NCI-H524 (cell line): ENCODE measurements around the gene TRAF3IP1.
A peak's percentile ranks its signal among the peaks of the same experiment; 100 is the strongest.
"Not testable (repeated sequence)": the region's sequence is repeated elsewhere in the genome, so short reads cannot be mapped to it uniquely, and the experiment has no call there.

Experiments used
- DNase-seq, 2 experiments: peaks; one replicate each; lab custom pipeline; 2025; lab: John Stamatoyannopoulos, UW

The TRAF3IP1 gene

DNA sequence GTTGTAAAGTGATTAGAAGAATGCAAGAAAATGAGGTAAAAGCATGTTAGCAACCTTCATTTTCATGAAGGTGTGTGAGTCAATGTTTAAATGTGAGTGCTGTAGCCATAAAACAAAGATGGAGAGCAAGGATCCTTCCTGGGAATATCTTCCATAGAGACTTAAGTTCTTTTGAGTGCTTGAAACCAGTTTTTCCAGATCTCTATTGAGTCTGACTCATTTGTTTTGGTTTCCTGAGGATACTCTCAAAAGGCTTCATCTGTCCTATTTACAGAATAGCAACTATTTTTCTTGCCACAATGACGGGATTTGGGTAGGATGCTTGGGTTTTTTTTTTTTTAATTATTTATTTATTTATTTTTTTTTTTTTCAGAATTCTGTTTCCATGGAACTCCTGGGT, 60.5 kb downstream of the TRAF3IP1 start:
- DNase-seq: no peak

GRCh38 chr2:238381341-238382115, 61.2 kb downstream of the TRAF3IP1 start:
- no peak for DNase-seq

DNA sequence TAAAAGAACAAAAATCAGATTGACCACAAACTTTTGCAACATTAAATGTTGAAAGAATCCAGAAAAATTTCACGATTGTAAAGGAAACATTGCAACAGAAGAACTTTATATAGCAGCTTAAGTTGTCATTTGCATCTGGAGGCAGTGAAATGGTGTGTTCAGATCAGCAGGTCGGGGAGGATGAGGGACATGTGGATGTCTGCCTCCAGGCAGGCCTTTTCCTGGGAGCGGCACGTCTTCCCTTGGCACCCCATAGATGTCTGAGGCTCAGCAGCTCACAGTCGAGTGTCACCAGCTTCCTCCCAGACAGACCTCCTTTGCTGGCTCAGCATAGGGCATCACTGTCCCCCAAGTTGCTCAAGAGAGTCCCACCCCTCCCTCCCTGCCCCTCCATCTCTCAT, 62.1 kb downstream of the TRAF3IP1 start:
- DNase-seq: no peak

- DNase-seq: no peak
These were observed 62.8 kb downstream of the TRAF3IP1 start for GRCh38 chr2:238383135-238383534.

DNA sequence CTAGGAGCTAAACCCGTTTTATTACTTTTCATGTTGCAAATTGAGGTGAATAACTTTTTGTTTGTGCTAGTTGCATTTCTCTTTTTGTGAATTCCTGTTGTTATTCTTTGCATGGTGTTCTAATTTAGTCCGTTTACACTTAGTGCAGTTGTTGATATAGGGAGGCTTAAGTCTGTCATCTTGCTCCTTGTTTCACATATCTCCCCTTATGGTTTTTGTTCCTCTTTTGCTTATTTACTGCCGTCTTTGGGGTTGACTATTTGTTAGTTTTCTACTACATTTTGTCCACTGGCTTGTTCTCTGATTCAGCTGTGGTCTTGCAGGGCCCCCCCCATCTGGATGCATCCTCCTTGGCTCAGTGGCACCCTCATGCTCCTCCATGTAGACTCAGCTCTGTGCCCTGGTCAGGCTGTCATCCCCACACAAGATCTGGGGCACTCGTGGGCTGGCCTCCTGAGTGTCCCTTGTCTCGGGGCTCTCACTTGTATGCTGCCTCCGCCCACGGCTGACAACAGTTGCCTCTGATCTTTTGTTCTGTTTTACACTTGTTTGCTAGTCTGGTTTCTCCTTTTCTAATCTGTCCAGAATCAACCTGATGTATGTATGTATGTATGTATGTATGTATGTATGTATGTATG, 63.5 kb downstream of the TRAF3IP1 start:
- DNase-seq: no peak

DNA sequence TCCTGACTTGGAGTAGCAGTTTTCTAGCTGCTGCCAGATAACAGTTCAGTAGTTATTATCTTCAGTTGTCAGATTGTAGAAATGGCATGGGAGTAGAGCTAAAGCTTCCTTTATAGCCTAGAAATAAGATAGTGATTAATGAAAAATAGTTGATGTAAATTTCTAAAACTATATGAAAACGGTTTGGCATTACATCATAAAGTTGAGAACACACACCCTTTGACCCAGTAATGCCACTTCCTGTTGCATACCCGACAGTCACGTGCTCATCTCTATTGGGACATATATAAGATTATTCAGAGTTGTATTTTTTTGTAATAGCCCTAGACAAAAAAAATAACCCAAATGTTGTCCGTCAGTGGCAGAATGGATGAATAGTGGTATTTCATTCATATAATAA, 67.0 kb downstream of the TRAF3IP1 start:
- DNase-seq: no peak

GRCh38 chr2:238388794-238389193, 68.5 kb downstream of the TRAF3IP1 start:
- no peak for DNase-seq

- DNase-seq: no peak
These were observed 69.8 kb downstream of the TRAF3IP1 start for GRCh38 chr2:238389988-238390589.

- DNase-seq: peak in 1 of 2 experiments; percentile 32
These were observed 70.8 kb downstream of the TRAF3IP1 start for GRCh38 chr2:238391042-238391689.

DNA sequence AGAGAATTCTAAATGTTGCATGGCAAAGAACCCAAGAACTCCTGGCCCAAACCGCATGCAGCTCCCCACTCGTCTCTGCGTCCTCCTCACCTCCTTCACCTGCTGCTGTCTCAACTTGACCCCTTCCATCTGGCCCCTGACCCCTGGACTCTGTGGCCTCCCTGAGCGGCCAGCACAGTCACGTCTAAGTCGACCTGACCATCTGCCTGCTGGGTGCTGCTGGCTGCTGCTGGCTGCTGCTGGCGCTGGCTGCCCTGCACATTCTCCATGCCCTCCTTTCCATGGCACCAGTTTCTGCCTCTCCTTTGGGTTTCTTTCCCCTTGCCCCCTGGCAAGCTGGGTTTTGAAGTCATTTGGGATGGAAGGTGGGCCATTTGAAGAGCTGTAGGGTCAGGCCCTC, 76.3 kb downstream of the TRAF3IP1 start:
- no peak for DNase-seq

GRCh38 chr2:238397356-238397755, 77.0 kb downstream of the TRAF3IP1 start:
- DNase-seq: no peak

GRCh38 chr2:238398577-238398976, 78.3 kb downstream of the TRAF3IP1 start:
- no peak for DNase-seq

DNA sequence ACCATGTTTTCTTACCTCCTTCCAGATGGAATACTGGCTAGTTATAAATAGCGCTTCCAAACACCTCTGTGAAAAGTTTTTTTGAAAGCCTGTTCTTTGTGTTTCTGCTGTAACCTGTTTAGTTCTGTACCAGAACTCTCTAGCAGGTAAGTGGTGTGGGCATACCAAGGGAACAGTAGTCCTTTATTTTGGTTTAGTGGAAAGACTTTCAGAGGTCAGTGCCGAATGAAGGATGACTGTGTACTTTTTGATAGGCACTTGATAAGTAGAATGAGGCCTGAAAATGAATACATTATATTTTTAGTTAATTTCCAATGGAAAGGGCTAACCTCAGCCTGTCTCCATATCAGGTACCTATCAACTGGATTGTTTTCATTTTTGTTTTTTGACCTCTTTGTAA, 78.8 kb downstream of the TRAF3IP1 start:
- no peak for DNase-seq

DNA sequence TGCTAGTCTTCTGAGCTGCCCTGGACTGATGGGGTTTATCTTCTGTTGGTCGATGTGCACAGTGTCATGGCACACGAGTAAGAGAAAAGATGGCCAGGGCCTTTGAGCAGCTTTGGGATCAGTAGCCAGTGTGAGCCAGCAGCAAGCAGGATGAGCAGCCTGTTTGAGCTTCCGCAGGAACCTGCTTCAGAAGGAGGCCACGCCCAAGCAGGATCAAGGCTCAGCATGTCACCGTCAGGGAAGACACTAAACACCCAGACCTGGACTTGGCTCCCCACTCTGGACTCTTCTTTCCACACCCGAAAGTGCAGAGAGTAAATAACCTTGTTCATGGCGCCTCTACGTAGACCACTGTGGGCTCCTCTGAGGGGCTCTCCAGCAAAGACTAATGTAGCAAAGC, 81.2 kb downstream of the TRAF3IP1 start:
- DNase-seq: no peak

DNA sequence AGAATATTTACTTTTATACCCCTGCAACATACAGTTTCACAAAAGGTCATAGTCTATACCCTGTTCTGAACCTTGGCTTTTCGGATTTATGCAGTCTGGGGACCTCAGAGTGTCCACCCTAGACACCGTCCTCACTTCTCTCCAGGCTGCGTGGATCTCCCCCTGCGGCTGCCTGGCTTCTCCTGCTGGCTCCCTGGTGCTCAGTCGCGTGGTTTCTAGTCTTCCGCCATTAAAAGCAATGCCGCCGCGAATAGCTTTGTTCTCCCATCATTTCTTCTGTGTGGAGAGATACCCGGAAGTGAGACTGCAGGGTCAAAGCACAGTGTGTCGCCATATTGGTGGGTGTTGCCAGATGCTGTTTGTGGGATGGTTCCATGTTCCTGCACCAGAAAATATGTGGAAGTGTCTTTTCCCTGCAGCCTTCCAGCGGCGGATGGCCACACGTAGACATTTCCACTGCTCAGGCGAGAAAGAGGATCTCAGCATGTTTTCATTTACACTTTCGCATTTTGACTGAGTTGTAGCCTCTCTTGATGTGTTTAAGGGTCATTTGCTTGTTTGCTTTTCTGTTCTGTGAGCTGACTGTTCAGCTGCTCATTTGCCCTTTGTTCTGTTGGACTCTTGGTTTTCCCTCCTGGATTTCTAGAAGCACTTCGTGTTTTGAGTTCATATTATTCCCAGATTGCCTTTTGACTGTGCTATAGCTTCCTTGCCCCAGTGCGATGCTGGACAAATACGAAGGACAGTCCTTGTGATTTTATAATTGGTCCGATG, 83.5 kb downstream of the TRAF3IP1 start:
- no peak for DNase-seq

- DNase-seq: no peak
These were observed 84.3 kb downstream of the TRAF3IP1 start for GRCh38 chr2:238404406-238405216.

GRCh38 chr2:238405217-238405555, 84.9 kb downstream of the TRAF3IP1 start:
- not testable (repeated sequence) for DNase-seq

DNA sequence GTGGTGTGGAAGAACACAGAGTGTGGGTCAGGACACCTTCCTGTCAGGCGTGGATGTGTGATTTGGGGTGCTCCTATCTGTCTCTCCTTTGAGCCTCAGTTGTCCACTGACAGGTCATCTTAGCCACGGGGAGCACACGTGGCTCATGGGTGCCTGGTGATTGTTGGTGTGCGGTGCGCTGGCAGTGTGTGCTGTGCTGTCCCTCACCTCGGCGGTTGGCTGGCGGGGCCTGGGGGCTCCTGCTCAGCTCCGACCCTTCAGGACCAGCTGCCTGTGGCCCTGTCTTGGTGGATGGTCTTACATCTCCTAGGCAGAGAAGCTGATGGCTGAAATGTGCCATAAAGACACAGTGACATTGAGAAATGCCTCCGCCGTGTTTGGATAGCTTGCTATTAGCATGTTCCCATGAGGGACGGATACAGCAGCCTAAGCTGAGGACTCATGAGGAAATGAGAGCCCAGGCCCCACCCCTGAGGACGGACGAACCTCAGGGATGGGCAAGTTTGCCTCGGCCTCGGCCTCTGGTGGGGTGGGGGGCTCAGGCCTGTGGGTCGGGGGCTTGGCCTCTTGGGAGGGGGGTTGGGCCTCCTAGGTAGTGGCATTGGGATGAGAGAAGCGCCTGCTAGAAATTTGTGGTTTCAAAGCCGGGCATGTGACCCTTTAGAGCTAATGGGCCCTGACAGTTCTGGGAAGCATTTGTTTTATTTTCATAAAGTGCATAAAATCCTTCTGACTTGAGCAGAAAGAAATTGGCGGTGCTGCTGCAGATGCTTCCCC, 86.1 kb downstream of the TRAF3IP1 start:
- no peak for DNase-seq

- no peak for DNase-seq
These were observed 86.6 kb downstream of the TRAF3IP1 start for GRCh38 chr2:238406998-238407285.

DNA sequence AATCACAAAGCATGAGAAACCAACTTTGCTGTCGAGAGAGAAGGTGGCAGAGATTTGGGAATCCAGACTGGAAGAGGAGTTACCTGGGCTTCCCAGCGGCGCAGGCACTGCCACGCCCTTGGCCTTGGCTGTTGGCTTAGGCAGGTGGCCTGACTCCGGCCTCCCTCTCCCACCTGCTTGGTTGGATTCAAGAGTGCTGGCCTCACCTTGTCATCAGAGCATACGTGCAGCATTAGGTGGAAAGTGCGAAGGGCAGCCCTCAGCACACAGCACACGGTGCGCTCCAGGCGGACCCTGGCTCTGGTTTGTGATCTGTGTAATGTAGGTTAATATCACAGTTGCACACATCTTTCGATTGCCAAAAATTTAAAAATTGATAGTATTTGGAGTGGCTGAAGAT, 87.2 kb downstream of the TRAF3IP1 start:
- no peak for DNase-seq
